Activated CD8-positive, alpha-beta memory T cell treated with anti-CD3 and anti-CD28 coated beads for 48 hours (primary cell): Measurements from ENCODE around the gene SOX1.

Experiments
- DNase-seq, 3 experiments: peaks; one replicate each; pipeline ENCODE4 v3.0.0-alpha.2; 2020; ENCODE audit warnings: low read depth in 2 of 3, low spot score in 2 of 3

Gene SOX1

DNA sequence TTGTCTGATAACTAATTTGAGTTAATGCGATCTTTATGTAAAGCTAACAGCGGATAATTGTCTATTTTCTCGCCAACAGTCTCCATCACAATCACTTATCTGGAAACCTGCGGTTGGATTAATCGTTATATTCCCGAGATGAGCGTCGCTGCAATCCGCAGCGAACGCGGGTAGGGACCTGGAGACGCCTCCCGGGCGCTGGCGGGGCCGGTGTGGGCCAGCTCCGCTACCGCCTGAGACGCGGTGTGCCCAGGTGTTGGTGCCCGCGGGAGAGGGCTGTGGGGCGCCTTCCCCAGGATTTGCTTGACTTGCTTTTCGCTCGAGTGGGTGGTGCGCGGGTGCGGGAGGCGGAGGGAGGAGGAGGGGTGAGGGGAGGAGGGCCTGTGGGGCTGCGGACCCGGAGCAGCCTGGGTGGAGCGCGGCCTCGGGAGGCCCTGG lies 38.3 kb downstream of the SOX1 start:
- no peak for DNase-seq

DNA sequence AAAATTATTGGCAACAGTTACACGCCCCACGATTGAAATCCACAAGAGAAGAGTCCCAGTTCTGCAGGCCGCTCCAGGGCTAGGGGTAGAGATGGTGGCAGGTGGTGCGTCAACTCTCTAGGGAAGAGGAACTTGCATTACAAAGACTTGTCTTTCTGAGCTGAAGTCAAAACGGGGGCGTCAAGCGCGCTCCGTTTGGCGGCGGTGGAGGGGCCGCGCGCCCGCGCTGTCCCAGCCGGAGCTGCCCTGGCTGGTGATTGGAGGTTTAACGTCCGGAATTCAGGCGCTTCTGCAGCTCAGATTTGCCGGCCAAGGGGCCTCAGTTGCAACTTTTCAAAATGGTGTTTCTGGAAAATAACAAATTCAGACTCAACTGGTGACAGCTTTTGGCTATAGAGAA lies 38.9 kb downstream of the SOX1 start:
- DNase-seq, result no peak

- DNase-seq, result no peak
These were observed 39.7 kb downstream of the SOX1 start for GRCh38 chr13:112106478-112107141.

GRCh38 chr13:112107289-112107688 lies 40.3 kb downstream of the SOX1 start:
- DNase-seq, result no peak

DNA sequence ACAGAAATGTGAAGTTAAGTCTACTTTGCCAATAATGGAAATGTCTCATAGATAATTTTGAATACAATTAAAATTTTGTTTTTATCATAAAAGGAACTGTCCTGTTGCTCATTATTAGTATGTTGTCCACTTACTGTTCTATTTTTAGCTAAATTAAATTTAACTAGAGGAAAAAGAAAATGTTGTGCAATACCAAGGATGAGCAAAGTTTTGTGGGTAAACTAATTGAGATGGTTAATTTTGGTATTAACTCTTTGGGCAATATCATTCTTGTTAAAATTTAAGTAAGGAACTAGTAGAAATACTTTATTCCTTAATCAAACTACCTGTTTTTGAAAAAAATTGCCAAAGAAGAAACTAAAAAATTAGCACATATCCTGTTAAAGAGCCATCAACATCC lies 43.5 kb downstream of the SOX1 start:
- DNase-seq, result no peak

DNA sequence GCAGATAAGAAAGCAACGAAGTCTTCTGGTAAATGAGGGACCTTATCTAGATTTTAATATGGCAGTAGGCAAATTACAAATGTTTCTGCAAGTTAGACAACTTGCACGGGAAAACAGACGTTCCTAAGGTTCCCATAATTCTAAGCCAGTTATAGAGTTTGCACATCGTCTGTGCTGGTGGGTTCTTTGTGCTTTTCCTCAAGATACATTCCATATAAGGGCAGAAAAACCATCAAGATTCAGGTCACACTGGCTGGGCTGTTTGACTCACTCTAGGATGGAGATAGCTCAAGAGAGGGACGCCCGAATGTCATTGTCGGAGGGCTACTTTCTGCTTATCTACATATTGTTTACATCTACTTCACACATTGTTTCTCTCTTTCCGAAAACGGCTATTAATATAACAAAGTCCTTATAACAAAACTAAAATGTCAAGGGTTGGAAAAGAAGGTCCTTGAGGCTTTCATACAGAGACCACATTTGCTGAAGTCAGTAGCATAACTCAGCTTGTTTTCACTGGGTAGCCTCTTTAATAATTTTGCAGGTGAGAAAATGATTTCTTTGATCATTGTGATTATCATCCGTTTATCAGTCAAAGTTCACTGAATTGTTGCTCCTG lies 44.4 kb downstream of the SOX1 start:
- no peak for DNase-seq

- DNase-seq, result no peak
These were observed 45.8 kb downstream of the SOX1 start for GRCh38 chr13:112112534-112113276.

- no peak for DNase-seq
These were observed 46.4 kb downstream of the SOX1 start for GRCh38 chr13:112113348-112113747.

GRCh38 chr13:112113851-112114250 lies 46.9 kb downstream of the SOX1 start:
- no peak for DNase-seq

DNA sequence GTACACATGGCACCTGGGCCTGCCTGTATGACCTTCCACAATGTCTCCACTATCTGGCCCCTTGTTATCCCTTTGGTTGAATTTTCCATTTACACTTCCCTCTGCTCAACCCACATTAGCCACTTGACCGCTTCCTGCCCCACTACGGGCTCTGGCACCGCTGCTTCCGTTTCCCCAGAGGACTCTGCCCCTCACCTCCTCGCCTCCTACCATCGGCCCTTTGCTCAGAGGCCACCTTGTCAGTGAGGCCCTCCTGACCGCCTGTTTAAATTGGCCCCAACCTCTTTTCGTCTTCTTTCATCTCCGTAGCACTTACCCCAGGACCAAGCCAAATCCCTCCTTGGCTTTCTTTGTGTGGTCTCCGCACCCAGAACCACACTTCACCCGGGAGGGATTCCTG lies 47.4 kb downstream of the SOX1 start:
- DNase-seq, result no peak

GRCh38 chr13:112115403-112116091 lies 48.6 kb downstream of the SOX1 start:
- no peak for DNase-seq

- DNase-seq, result no peak
These were observed 49.4 kb downstream of the SOX1 start for GRCh38 chr13:112116187-112116950.

DNA sequence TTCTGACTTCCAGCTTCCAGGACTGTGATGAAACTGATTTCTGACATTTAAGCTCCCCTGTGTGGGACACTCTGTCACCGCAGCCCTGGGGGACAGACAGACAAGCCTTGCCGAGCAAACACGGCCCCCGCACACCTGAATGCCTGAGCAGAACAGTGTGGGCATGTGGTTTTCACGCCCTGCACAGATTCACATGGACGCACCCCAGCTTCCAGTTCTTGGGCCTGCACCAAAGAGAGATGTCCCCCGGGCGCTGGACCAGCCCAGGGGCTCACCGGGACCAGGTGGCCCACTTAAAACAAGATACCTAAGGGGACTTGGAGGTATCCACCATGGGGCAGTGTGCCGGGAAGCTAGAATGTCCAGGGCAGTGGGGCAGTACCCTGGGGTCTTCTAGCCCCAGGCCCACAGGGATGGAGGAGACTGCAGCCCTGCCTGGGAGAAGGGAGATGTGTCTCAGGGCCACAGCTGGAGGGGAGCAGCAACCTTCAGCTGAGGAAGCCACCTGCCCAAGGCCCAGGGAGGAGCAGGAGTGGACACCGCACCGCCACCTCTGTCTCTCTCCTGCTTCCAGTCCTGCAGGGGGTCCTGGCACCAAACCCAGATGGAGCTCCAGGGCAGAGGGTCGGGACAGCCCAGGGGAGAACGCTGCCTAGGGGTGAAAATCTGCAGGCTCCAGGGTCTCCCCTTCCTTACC lies 50.5 kb downstream of the SOX1 start:
- no peak for DNase-seq

DNA sequence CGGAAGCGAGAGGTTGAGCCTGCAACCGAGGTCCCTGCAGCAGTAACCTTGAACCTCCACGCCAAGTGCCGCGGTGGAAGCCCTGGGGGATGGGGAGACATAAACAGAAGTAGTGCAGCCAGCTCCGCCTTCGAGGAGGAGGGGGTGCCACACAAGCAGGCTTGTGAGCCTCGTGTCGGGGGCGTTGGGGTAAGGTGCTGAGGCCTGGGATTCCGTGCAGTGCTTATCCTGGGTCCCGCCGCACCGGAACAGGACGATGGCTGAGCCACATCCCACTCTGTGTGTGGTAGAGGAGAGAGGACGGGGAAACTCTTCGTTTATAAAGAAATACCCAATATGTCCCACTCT lies 51.0 kb downstream of the SOX1 start:
- no peak for DNase-seq

DNA sequence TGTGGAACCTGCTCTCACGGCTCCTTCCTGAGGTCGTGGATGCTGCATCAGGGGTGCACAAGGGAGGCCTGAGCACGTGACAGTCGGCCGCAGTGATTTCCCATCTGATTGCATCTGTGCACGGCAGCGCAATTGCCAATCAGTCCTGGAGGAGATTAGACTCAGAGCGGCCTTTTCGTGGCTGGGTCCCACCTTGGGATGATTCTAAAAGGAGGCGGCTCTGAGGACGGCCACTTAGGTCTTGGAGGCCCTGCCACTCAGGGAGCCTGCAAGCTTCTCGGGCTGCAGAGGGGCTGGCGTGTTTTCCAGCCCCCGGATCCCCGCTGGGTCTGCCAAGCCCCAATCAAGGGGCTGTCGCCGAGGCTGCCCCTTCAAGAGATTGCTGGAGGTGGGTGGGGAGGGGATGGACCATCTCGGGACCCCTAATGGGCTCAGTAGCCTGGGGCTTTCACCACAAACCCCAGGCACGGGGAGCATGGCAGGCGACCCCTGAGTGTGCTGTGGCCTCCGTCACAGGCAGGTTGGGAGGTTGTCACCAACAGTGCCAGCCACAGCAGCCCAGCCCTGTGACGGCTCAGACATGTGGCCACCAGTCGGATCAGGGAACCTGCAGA lies 51.6 kb downstream of the SOX1 start:
- DNase-seq, result no peak

GRCh38 chr13:112119192-112120030 lies 52.5 kb downstream of the SOX1 start:
- DNase-seq, result no peak

DNA sequence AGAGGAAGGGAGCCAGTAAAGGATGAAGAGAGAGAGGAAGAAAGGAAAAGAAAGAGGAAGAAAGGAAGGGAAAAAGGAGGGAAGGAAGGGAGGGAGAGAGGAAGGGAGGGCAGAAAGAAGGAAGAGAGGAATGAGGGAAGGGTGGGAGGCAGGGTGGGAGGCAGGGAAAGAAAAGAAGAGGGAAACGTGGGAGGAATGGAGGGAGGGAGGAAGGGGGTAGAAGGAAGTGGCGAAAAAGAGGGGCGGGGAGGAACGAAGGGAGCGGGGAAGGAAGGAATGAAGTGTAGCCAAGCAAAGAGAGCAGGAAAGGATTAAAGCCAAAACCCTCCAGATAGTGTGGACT lies 53.1 kb downstream of the SOX1 start:
- DNase-seq, result no peak
